Measurements from ENCODE around the gene TBL1X.

Gene TBL1X

GRCh38 chrX:9665113-9665512, 200.3 kb downstream of the TBL1X start:
- no peak for DNase-seq (ENCODE audit: low read depth in 2 of 2)

DNA sequence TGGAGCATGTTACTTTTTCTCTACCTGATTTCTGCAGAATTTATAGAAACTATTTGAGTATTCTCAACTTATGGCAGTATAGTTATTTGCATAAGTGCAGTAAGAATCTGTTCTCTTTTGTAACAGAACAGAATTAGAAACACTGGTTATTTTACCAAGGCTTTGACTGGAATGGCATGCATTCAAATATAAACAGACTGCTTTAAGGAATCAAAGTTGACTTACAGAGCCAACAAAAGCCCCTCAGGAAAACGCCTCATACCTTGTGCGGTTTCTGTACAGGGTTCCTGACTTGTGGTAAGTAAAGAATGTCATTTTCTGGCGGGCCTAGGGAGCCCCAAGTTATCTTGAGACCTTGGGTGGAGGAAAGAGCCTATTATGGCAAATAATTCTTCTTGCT, 203.7 kb downstream of the TBL1X start:
- DNase-seq (ENCODE audit: low read depth in 2 of 2) = no peak

DNA sequence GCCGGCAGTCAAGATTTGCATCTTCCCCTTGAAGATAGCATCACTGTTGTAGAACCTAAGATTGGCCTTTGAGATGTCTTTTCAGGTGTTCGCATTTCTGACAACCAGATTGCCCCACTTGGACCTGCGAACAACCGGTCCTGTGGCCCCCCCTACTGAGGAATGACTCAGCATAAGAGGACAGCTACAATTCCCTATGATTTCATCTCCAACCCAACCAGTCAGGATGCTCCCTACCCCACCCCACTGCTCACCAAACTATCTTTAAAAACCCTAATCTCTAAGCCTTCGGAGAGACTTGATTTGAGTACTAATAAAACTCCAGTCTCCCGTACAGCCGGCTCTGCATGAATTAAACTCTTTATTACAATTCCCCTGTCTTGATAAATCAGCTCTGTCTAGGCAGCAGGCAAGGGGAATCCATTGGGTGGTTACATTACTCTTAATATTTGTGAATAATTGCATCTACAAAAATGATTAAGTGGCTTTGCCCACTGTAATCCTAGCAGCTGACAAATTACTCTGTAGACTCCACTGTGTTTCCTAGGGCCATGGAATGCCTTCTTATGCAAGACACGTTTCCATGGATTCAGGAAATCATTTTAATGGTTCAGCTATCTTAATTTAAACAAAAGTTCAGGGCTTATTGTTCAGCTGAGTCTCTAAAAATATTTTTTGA, 205.4 kb downstream of the TBL1X start:
- no peak for DNase-seq (ENCODE audit: low read depth in 2 of 2)

DNA sequence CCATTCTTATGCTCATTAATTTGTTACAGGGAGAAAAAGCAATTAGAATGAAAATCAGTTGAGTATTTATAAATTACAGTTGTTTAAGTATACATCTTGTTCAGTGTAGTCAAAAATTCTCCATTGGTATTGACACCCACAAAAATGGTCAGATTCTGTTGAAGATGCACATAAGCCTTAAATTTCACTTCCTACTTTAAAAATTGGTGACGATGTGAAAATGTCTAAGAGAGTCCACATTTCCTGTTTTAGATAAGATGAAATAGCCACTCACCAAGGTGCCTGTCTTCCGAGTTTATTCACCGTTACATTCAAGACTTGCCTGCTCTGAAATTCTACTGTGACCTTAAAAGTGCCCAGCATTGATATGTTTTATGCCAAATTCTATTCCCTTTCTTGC, 207.1 kb downstream of the TBL1X start:
- DNase-seq (ENCODE audit: low read depth in 2 of 2) = no peak

GRCh38 chrX:9676306-9676705, 211.4 kb downstream of the TBL1X start:
- DNase-seq (ENCODE audit: low read depth in 2 of 2) = no peak

DNA sequence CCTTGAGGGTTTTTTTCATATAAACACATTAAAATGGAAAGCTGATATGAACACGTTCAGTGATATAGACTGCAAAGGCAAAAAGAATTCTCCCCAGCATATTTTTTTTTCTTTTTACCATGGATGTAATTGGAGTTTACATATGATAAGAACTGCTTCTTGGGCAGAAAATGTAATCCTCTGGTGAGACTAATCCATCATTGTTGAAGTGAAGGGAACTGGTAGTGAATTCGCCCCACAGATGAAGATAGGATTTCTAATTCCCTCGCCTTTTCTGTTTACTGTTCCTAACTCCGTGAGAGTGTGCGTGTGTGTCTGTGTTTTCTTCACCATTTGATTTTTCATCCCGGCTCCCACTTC, 211.9 kb downstream of the TBL1X start:
- DNase-seq (ENCODE audit: low read depth in 2 of 2) = no peak

DNA sequence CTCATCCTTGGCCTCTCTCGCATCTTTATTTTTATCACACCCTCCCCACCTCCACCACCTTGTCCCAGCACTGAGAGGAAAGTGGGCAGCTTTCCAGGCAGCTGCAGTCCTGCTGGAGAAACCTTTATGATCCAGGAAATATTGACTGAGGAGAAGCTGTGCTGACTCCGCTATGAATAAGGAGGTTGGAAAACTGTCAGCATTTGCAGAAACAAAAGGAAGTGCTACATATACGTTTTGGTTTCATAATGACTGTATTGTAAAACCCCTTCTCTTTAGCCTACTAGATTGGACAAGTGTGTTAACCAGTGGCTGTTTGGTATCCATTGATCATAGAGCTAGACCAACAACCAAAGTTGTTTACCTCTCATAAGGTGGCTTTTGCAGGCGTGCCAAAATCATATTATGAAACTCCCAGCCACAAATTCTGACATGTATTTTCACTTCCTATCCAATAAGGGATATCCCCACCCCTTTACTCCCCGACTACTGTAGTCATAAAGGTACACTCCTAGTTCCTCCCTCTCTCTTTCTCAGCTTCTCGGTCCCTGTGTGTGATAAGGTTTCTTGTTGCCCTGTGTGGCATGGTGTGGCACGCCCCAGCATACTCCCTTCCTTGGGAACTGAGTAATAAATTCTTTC, 212.4 kb downstream of the TBL1X start:
- DNase-seq (ENCODE audit: low read depth in 2 of 2) = peak in 1 of 2 donors; percentile 8

DNA sequence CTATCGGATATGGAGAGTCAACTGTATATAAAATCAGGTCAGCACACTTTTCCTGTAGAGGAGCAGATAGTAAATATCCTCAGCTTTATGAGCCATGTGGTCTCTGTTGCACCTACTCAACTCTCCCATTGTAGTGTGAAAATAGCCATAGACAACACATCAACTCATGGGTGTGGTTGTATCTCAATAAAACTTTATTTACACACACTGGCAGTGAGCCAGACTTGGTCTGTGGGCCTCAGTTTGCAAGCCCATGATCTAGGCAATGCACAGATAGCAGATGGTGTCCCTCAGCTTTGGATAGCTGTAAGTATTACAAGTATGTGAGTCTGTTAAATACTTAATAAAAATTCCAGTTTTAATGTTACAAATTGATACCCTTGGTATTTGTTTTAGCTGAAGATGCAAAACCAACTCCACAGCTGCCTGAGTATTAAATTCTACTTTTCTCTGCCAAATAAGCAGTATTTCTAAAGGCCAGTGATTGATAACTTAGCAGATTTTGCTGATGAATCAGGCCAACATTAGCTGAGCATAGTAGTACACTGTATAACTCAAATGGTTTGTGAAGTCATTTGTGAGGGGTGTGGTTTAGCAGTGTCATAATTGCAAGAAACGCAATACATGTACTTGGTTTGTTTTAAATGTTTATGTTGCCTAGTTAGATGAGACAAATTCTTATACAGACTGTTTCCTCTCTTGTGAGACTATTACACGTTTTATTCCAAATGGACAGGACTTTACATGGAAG, 213.5 kb downstream of the TBL1X start:
- DNase-seq (ENCODE audit: low read depth in 2 of 2) = no peak

DNA sequence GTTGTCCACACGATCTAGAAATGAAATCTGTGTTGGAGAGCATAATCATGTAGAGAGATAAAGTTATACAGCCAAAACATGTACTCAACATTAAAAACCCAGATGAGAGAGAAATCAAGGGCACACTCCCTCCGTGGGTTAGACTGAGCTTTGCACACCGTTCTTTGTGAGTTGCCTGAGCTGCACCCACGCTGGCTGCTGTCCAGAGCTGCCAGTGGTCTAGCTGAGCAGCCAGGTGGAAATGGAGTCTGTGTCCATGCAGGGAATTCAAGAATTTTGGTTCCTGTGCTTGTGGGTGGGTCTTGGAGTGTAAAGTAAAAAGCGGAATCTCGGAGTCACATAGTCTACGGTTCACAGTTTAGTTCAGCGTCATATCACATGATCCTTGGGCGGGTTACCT, 216.2 kb downstream of the TBL1X start:
- no peak for DNase-seq (ENCODE audit: low read depth in 2 of 2)

GRCh38 chrX:9681422-9681821, 216.6 kb downstream of the TBL1X start:
- DNase-seq (ENCODE audit: low read depth in 2 of 2) = no peak

DNA sequence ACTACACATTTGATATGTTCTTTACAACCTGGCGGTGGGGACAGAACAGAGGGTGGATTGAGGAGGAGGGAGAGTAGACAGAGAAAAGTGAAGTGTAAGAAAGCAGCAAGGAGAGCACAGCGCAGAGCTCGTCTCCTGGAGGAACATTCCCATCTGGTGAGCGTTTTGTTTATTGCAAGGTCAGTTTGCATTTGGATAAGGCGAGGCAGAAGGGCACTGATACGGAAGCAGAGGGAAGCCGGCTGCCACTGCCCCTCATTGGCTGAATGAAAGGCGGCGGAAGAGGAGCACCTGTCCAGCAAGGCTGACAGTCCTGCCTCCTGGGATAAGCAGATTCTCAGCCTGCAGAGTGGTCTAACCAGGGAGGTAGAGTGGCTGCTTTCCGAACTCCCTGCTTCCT, 217.6 kb downstream of the TBL1X start:
- DNase-seq (ENCODE audit: low read depth in 2 of 2) = no peak

DNA sequence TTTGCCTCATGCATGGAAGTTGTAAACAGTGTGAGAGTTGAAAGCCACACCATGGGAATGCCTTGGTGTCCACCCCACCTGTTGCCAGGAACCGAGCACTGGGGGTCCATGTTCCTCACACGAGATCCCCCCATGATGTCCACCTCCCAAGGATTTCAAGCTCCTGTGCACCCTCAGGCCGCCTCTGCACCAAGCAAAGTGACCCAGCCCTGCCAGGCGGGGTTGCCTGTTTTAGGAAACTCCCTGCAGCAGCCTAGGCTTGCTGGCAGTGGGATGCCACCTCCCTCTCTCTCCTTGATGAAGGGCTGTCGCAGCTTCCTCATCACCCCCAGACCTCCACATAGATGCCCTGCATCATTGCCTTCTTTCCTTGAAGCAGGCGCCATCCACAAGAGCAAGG, 218.0 kb downstream of the TBL1X start:
- no peak for DNase-seq (ENCODE audit: low read depth in 2 of 2)

- no peak for DNase-seq (ENCODE audit: low read depth in 2 of 2)
Measured at GRCh38 chrX:9683350-9683749, 218.5 kb downstream of the TBL1X start.

- no peak for DNase-seq (ENCODE audit: low read depth in 2 of 2)
Measured at GRCh38 chrX:9687899-9688298, 223.0 kb downstream of the TBL1X start.

GRCh38 chrX:9688833-9689232, 224.0 kb downstream of the TBL1X start:
- no peak for DNase-seq (ENCODE audit: low read depth in 2 of 2)

GRCh38 chrX:9690046-9690445, 225.2 kb downstream of the TBL1X start:
- DNase-seq (ENCODE audit: low read depth in 2 of 2) = no peak

- DNase-seq (ENCODE audit: low read depth in 2 of 2) = no peak
Measured at GRCh38 chrX:9693307-9694001, 228.6 kb downstream of the TBL1X start.

DNA sequence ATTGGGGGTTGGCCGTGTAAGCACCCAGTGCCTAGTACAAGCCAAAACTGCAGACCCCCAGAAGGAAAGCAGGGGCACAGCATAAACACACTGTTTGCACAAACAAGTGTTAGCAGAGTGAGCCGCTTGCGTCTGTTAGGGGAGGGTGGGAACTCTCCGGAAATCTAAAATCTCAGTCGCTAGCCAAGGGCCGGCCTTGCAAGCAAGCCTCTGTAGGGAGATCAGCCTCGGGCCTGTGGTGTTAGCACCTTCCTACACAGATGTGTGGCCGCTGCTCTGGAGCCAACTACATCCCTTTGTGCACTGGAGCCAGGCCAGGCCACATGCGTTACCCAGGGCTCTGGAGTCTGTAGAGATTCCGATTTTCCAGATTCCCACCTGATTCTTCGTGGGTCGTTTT, 233.7 kb downstream of the TBL1X start:
- DNase-seq (ENCODE audit: low read depth in 2 of 2) = no peak

DNA sequence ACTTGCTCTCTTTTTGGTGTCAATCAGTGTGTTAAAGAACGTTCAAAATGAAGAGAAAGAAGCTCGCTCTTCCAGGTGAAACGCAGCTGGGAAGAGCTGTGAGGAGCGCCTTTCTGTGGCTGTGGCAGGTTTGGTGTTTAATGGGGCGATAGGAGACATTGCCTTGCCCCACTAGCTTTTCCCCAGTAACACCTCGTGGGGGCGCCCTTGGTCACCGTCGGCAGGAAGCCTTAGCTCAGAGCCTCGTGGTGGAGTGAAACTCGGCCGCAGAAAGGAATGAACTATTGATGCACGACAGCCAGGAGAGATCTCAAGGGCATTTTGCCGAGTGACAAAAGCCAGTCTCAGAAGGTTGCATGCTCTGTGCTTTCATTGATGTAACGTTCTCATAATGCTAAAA, 235.7 kb downstream of the TBL1X start:
- no peak for DNase-seq (ENCODE audit: low read depth in 2 of 2)

DNA sequence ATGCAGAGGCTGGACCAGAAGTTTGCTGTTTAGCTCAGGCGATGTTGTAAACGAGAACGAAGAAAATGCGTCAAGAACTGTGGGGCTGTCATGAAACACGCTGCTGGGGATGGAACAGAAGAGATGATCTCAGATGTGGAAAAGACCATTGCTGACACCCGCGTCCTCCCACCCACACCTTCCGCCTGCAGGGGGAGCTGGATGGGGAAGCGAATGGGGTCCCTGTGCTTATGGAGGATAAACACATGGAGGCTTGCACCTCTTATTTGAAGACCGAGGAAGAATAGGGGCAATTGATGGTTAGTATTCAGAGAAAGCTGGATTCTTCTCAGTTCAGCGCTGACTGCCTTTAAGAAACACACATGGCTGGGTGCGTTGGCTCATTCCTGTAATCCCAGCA, 236.9 kb downstream of the TBL1X start:
- DNase-seq (ENCODE audit: low read depth in 2 of 2) = no peak

- no peak for DNase-seq (ENCODE audit: low read depth in 2 of 2)
Measured at GRCh38 chrX:9703406-9703805, 238.5 kb downstream of the TBL1X start.

GRCh38 chrX:9704876-9705465, 240.1 kb downstream of the TBL1X start:
- DNase-seq (ENCODE audit: low read depth in 2 of 2) = no peak

All from activated CD4-positive, alpha-beta T cell treated with anti-CD3 and anti-CD28 coated beads for 24 hours (primary cell).